RWPE1 (cell line): ENCODE measurements around the gene SRM.
"Not testable (repeated sequence)": the region's sequence is repeated elsewhere in the genome, so short reads cannot be mapped to it uniquely, and the experiment has no call there.

Experiments
- CTCF ChIA-PET: fragments of 350-600 bp; sonication (Branson Sonifier 250); formaldehyde crosslinking; extraction: SDS; loops from one replicate; lab custom pipeline; 2021; lab: Yijun Ruan, JAX
- POLR2A ChIA-PET: fragments of 400-600 bp; formaldehyde crosslinking; extraction: SDS; loops from one replicate; lab custom pipeline; 2020; ENCODE audit warnings: antibody characterized with exemption; ENCODE audit not compliant: low non-redundant PET; lab: Yijun Ruan, JAX
- DNase-seq: peaks from one replicate; pipeline ENCODE4 v3.0.0; 2012; ENCODE audit warnings: low spot score
- H3K27ac ChIP-seq: fragments of 450-650 bp; 2 replicates; pipeline ENCODE4 v1.5.1; 2017
- TF ChIP-seq, protein P1 (sequence below): fragments of 450-650 bp; conservative IDR thresholded peaks from 2 replicates; pipeline ENCODE4 v1.5.1; 2017; ENCODE audit warnings: low read depth, mild to moderate bottlenecking

Gene SRM

GRCh38 chr1:11025618-11026017 lies 34.2 kb downstream of the SRM start:
- POLR2A ChIA-PET = no interaction called here
- CTCF ChIA-PET = no interaction called here
- no peak overlapping the region for H3K27ac ChIP-seq
- TF ChIP-seq, protein P1, sequence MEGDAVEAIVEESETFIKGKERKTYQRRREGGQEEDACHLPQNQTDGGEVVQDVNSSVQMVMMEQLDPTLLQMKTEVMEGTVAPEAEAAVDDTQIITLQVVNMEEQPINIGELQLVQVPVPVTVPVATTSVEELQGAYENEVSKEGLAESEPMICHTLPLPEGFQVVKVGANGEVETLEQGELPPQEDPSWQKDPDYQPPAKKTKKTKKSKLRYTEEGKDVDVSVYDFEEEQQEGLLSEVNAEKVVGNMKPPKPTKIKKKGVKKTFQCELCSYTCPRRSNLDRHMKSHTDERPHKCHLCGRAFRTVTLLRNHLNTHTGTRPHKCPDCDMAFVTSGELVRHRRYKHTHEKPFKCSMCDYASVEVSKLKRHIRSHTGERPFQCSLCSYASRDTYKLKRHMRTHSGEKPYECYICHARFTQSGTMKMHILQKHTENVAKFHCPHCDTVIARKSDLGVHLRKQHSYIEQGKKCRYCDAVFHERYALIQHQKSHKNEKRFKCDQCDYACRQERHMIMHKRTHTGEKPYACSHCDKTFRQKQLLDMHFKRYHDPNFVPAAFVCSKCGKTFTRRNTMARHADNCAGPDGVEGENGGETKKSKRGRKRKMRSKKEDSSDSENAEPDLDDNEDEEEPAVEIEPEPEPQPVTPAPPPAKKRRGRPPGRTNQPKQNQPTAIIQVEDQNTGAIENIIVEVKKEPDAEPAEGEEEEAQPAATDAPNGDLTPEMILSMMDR = no peak
- DNase-seq = no peak

DNA sequence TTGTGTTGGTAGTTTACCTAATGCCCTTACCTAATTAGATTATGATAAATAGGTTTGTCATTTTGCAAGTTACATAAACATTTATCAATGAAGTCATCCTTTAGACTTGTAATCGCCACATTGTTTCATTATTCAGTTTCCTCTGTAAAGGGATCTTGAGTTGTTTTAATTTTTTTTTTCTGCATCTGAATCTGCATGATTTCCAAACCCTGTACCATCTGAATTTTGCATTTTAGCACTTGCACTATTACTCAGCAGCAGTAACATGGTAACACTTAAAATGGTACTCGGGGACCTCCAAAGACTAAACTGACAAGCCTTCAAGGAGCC lies 35.0 kb downstream of the SRM start:
- TF ChIP-seq, protein P1 = no peak
- CTCF ChIA-PET = no interaction called here
- no peak for DNase-seq
- POLR2A ChIA-PET = no interaction called here
- H3K27ac ChIP-seq = no peak overlapping the region

- POLR2A ChIA-PET = no interaction called here
- DNase-seq = no peak
- TF ChIP-seq, protein P1 = no peak
- CTCF ChIA-PET = no interaction called here
- H3K27ac ChIP-seq = no peak overlapping the region
These were observed 35.5 kb downstream of the SRM start for GRCh38 chr1:11024154-11024873.

GRCh38 chr1:11023201-11023600 lies 36.6 kb downstream of the SRM start:
- POLR2A ChIA-PET = no interaction called here
- CTCF ChIA-PET = no interaction called here
- H3K27ac ChIP-seq = no peak overlapping the region
- TF ChIP-seq, protein P1 = no peak
- no peak for DNase-seq

DNA sequence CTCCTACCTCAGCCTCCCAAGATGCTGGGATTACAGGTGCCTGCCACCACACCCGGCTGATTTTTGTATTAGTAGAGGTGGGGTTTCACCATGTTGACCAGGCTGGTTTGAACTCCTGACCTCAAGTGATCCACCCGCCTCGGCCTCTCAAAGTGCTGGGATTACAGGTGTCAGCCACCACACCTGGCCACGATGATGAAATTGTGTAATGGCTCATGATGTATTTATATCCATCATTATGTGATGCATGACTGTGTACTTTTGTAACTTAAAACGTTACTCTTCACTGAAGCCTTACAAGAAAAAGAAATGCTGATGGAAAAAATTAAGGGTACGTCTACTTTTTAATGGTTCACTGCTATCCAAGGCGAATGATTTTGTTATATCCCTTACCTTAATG lies 39.8 kb downstream of the SRM start:
- POLR2A ChIA-PET = interaction anchor here (0.6 kb wide), 1 partner anchor 205 kb away, joined by 3 read pairs; no protein-coding TSS in a partner anchor
- no peak for DNase-seq
- H3K27ac ChIP-seq = no peak overlapping the region
- TF ChIP-seq, protein P1 = no peak
- CTCF ChIA-PET = no interaction called here

GRCh38 chr1:11019358-11019757 lies 40.5 kb downstream of the SRM start:
- POLR2A ChIA-PET = interaction anchor here (0.6 kb wide), 1 partner anchor 205 kb away, joined by 3 read pairs; no protein-coding TSS in a partner anchor
- CTCF ChIA-PET, DNase-seq, H3K27ac ChIP-seq: not testable (repeated sequence)

DNA sequence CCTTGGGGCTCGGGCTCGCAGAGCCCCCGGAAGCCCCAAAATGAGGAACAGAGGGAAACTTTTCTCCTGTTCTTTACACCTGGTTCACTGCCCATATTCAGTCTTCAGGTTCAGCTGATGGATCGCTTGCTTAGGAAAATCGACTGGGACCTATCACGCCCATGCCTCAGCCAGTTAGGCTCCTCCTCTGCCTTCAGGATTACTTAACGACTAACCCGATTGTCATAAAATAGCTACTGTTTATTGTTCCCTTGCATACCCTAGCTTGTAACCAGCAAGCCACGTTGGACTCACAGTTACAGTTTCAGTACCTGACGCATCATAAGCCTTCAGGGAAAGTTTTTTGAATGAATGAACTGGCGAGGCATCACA lies 46.7 kb downstream of the SRM start:
- CTCF ChIA-PET = interaction anchor here (0.9 to 1.2 kb wide), 2 partner anchors 229 to 506 kb away, joined by 3 to 6 read pairs; no protein-coding TSS in a partner anchor
- POLR2A ChIA-PET = no interaction called here
- H3K27ac ChIP-seq = peak overlapping the region; percentile 88
- TF ChIP-seq, protein P1 = no peak
- DNase-seq = no peak
